ACC112 (cell line): ENCODE data around the gene IGF2BP3.

Source experiments
- H2AFZ ChIP-seq: fragments of 200-600 bp; sonication (generic); one replicate; pipeline ENCODE4 v1.6.0; 2017; ENCODE audit warnings: antibody characterized with exemption, low read length; ENCODE audit not compliant: unreplicated experiment
- H3K27ac ChIP-seq: fragments of 200-600 bp; sonication (generic); 2 replicates; pipeline ENCODE4 v1.5.1; 2014; ENCODE audit warnings: low read depth, mild to moderate bottlenecking, antibody characterized with exemption, low read length, moderate library complexity
- H3K27me3 ChIP-seq: fragments of 200-600 bp; sonication (generic); 2 replicates; pipeline ENCODE4 v1.6.1; 2014; ENCODE audit warnings: mild to moderate bottlenecking, antibody characterized with exemption, low read length, moderate library complexity, mixed read lengths; ENCODE audit not compliant: insufficient read depth
- H3K36me3 ChIP-seq: fragments of 200-600 bp; sonication (generic); 2 replicates; pipeline ENCODE4 v1.6.1; 2016; ENCODE audit warnings: mild to moderate bottlenecking, antibody characterized with exemption, low read length, moderate library complexity, mixed read lengths; ENCODE audit not compliant: insufficient read depth
- H3K4me1 ChIP-seq: fragments of 200-600 bp; sonication (generic); one replicate; pipeline ENCODE4 v1.6.1; 2016; ENCODE audit warnings: low read length, mixed read lengths; ENCODE audit not compliant: insufficient read depth, unreplicated experiment, control insufficient read depth
- H3K4me3 ChIP-seq: fragments of 200-600 bp; sonication (generic); 2 replicates; pipeline ENCODE4 v1.5.1; 2014; ENCODE audit warnings: mild to moderate bottlenecking, low read depth, low read length
- H3K79me2 ChIP-seq: fragments of 200-600 bp; sonication (generic); one replicate; pipeline ENCODE4 v1.6.0; 2016; ENCODE audit warnings: low read length; ENCODE audit not compliant: control insufficient read depth, unreplicated experiment, insufficient read depth

Gene IGF2BP3

GRCh38 chr7:23472046-23472445 is 1.8 kb upstream of the IGF2BP3 start:
- Histone ChIP-seq H3K4me1 (peaks cover 24% of the 10 kb centered on the region), H3K79me2 (peaks cover 43% of the 10 kb centered on the region), H2AFZ (no peak overlapping the region), H3K27me3 (peaks cover 20% of the 10 kb centered on the region), H3K4me3 (peak overlapping the region; percentile 96), H3K36me3 (no peaks in the 10 kb centered on the region), H3K27ac (peak overlapping the region; percentile 87; the same call in 1 of the 2 replicates)

- Histone ChIP-seq H3K4me1 (peaks cover 32% of the 10 kb centered on the region), H3K4me3 (peak overlapping the region; percentile 96), H3K27me3 (peaks cover 12% of the 10 kb centered on the region), H3K27ac (peak overlapping the region; percentile 87), H3K36me3 (no peaks in the 10 kb centered on the region), H3K79me2 (peaks cover 51% of the 10 kb centered on the region), H2AFZ (peak overlapping the region; percentile 19)
Measured at GRCh38 chr7:23471106-23471859, 992 bp upstream of the IGF2BP3 start.

- Histone ChIP-seq H3K4me3 (peak overlapping the region; percentile 96), H2AFZ (peak overlapping the region; percentile 78), H3K36me3 (no peaks in the 10 kb centered on the region), H3K27ac (peak overlapping the region; percentile 87), H3K4me1 (peaks cover 45% of the 10 kb centered on the region), H3K27me3 (no peaks in the 10 kb centered on the region), H3K79me2 (peaks cover 64% of the 10 kb centered on the region)
Measured at GRCh38 chr7:23469961-23470250, 385 bp downstream of the IGF2BP3 start.

- H3K27ac ChIP-seq = peak overlapping the region; percentile 87
- H3K36me3 ChIP-seq = no peaks in the 10 kb centered on the region
- H3K79me2 ChIP-seq = peaks cover 68% of the 10 kb centered on the region
- peaks cover 48% of the 10 kb centered on the region for H3K4me1 ChIP-seq
- peak overlapping the region; percentile 96 for H3K4me3 ChIP-seq
- peak overlapping the region; percentile 78 for H2AFZ ChIP-seq
- H3K27me3 ChIP-seq = no peaks in the 10 kb centered on the region
Measured at GRCh38 chr7:23469150-23469960, 936 bp downstream of the IGF2BP3 start.

- H3K4me1 ChIP-seq = peaks cover 53% of the 10 kb centered on the region
- peak overlapping the region; percentile 96 for H3K4me3 ChIP-seq
- peak overlapping the region; percentile 87 for H3K27ac ChIP-seq
- peak overlapping the region; percentile 5 for H2AFZ ChIP-seq
- H3K36me3 ChIP-seq = no peaks in the 10 kb centered on the region
- peaks cover 75% of the 10 kb centered on the region for H3K79me2 ChIP-seq
- H3K27me3 ChIP-seq = no peaks in the 10 kb centered on the region
Measured at GRCh38 chr7:23468526-23469149, 1.7 kb downstream of the IGF2BP3 start.

- Histone ChIP-seq H3K36me3 (no peaks in the 10 kb centered on the region), H3K4me3 (peak overlapping the region; percentile 96), H3K79me2 (peaks cover 76% of the 10 kb centered on the region), H2AFZ (no peak overlapping the region), H3K27ac (peak overlapping the region; percentile 87; the same call in 1 of the 2 replicates), H3K27me3 (no peaks in the 10 kb centered on the region), H3K4me1 (peaks cover 54% of the 10 kb centered on the region)
Measured at GRCh38 chr7:23467806-23468525, 2.3 kb downstream of the IGF2BP3 start.

GRCh38 chr7:23467291-23467805 is 2.9 kb downstream of the IGF2BP3 start:
- no peak overlapping the region for H2AFZ ChIP-seq
- peaks cover 49% of the 10 kb centered on the region for H3K4me1 ChIP-seq

GRCh38 chr7:23462846-23463245 is 7.4 kb downstream of the IGF2BP3 start:
- peaks cover 5% of the 10 kb centered on the region for H3K36me3 ChIP-seq
- H3K27me3 ChIP-seq = no peaks in the 10 kb centered on the region
- no peak overlapping the region for H3K4me3 ChIP-seq
- H3K27ac ChIP-seq = no peak overlapping the region
- H2AFZ ChIP-seq = no peak overlapping the region
- H3K4me1 ChIP-seq = peaks cover 44% of the 10 kb centered on the region
- peaks cover 96% of the 10 kb centered on the region for H3K79me2 ChIP-seq

More at GRCh38 chr7:23467291-23467805, 2.9 kb downstream of the IGF2BP3 start:
- Histone ChIP-seq H3K36me3 (no peaks in the 10 kb centered on the region), H3K79me2 (peaks cover 78% of the 10 kb centered on the region), H3K27me3 (no peaks in the 10 kb centered on the region), H3K27ac (0 out of 2 replicates have a peak overlapping the region, but pooled peaks have one; percentile 87), H3K4me3 (peak overlapping the region; percentile 96)

- Histone ChIP-seq H3K36me3 (peaks cover 12% of the 10 kb centered on the region), H2AFZ (no peak overlapping the region), H3K4me3 (no peak overlapping the region), H3K27me3 (no peaks in the 10 kb centered on the region), H3K27ac (no peak overlapping the region), H3K79me2 (peaks cover 97% of the 10 kb centered on the region), H3K4me1 (peaks cover 1% of the 10 kb centered on the region)
Measured at GRCh38 chr7:23458044-23458443, 12.2 kb downstream of the IGF2BP3 start.

- no peak overlapping the region for H2AFZ ChIP-seq
- no peak overlapping the region for H3K4me3 ChIP-seq
- H3K36me3 ChIP-seq = peaks cover 9% of the 10 kb centered on the region
- no peak overlapping the region for H3K27ac ChIP-seq
- no peaks in the 10 kb centered on the region for H3K4me1 ChIP-seq
- H3K27me3 ChIP-seq = no peaks in the 10 kb centered on the region
- H3K79me2 ChIP-seq = peaks cover 84% of the 10 kb centered on the region
Measured at GRCh38 chr7:23456093-23456492, 14.2 kb downstream of the IGF2BP3 start.
